ENCODE measurements around the gene ALKBH6.
"Not testable (repeated sequence)": the region's sequence is repeated elsewhere in the genome, so short reads cannot be mapped to it uniquely, and the experiment has no call there.

The ALKBH6 gene

GRCh38 chr19:36049080-36049698, 35.2 kb upstream of the ALKBH6 start:
- Histone ChIP-seq H3K27me3 (replicated peaks; ENCODE audit: control insufficient read depth, insufficient read depth, low read length) (no peaks in the 10 kb centered on the region), H3K9me3 (ENCODE audit: control insufficient read depth, low read length) (no peaks in the 10 kb centered on the region), H3K4me3 (ENCODE audit: low read length) (no peak overlapping the region), H3K4me1 (ENCODE audit: control insufficient read depth, insufficient read depth, low read length) (peaks cover 35% of the 10 kb centered on the region), H3K36me3 (ENCODE audit: control insufficient read depth, insufficient read depth, low read length, severe bottlenecking) (no peaks in the 10 kb centered on the region), H3K9ac (ENCODE audit: low read length) (no peak overlapping the region)
- DNase-seq (ENCODE audit: low read depth): no peak

DNA sequence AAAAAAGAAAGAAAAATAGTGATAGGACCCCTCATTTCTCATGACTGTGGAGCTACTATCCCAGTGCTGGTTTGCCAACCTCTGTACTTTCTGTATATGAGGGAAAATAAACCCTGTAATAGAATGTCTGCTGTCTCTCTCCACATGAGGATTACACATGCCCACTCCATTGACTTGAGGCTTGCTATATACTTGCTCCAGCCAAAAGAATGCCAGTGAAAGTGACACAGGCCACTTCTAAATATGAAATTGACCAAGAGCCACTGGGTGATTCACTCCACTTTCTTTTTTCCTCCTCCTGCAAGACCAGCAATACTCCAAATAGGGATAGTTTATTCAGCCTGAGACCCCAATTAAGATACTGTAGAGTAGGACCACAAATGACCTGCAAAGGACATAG, 33.8 kb upstream of the ALKBH6 start:
- Histone ChIP-seq H3K4me3 (ENCODE audit: low read length) (no peak overlapping the region), H3K36me3 (ENCODE audit: control insufficient read depth, insufficient read depth, low read length, severe bottlenecking) (no peaks in the 10 kb centered on the region), H3K4me1 (ENCODE audit: control insufficient read depth, insufficient read depth, low read length) (peaks cover 37% of the 10 kb centered on the region), H3K9ac (ENCODE audit: low read length) (peak overlapping the region; percentile 3), H3K27me3 (replicated peaks; ENCODE audit: control insufficient read depth, insufficient read depth, low read length) (no peaks in the 10 kb centered on the region), H3K9me3 (ENCODE audit: control insufficient read depth, low read length) (no peaks in the 10 kb centered on the region)
- DNase-seq (ENCODE audit: low read depth): no peak

DNA sequence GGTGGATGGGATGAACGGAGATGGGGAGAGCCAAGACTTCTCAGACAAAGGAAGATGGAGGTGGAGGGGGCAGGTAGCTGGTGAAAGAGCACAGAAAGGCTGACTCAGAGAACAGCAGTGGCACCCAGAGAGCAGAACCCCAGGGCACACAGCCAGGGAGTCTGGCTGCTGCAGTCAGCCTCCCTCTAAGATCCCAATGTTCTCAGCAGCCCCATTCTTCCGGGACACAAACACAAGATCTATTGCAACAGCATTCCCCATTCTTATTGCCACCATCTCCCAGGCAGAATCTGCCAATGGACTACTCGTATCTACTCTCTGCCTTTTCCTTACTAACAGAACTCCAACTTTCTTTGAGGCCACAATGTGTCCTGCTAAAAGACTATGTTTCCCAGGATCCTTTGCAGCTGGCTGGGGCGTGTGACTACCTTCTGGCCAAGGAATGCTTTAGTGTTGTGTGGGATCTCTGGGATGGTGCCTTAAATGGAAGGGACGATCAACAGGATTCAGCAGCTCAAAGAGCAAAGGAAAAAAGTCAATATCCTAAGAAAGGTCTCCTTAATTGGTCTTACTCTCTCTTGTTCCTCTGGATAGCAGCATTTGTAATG, 32.5 kb upstream of the ALKBH6 start:
- H3K4me1 ChIP-seq (ENCODE audit: control insufficient read depth, insufficient read depth, low read length): peaks cover 45% of the 10 kb centered on the region
- DNase-seq (ENCODE audit: low read depth): peak; percentile 27
- peak overlapping the region; percentile 14 for H3K4me3 ChIP-seq (ENCODE audit: low read length)
- no peaks in the 10 kb centered on the region for H3K9me3 ChIP-seq (ENCODE audit: control insufficient read depth, low read length)
- H3K27me3 ChIP-seq (replicated peaks; ENCODE audit: control insufficient read depth, insufficient read depth, low read length): no peaks in the 10 kb centered on the region
- H3K36me3 ChIP-seq (ENCODE audit: control insufficient read depth, insufficient read depth, low read length, severe bottlenecking): no peaks in the 10 kb centered on the region
- peak overlapping the region; percentile 42 for H3K9ac ChIP-seq (ENCODE audit: low read length)

DNA sequence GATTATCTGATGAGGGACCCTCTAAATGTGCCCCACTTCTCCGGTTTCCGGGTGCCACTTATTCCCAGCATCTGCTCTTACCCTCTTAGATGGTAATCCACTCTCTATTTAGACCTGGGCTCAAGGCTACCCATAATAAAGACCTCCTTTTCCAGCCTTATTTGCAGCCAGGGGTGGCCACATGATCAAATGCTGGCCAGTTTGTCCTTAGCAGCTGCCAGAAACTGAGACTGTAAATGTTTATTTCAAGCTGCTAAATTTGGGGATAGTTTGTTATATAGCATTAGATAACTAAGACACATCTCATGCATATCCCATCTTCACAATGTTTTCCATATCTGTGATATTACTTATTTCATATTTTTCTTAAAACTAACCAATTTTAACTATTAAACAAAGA, 29.9 kb upstream of the ALKBH6 start:
- H3K4me1 ChIP-seq (ENCODE audit: control insufficient read depth, insufficient read depth, low read length): peaks cover 49% of the 10 kb centered on the region
- peak overlapping the region; percentile 22 for H3K9ac ChIP-seq (ENCODE audit: low read length)
- H3K9me3 ChIP-seq (ENCODE audit: control insufficient read depth, low read length): no peaks in the 10 kb centered on the region
- no peak overlapping the region for H3K4me3 ChIP-seq (ENCODE audit: low read length)
- no peaks in the 10 kb centered on the region for H3K27me3 ChIP-seq (replicated peaks; ENCODE audit: control insufficient read depth, insufficient read depth, low read length)
- DNase-seq (ENCODE audit: low read depth): no peak
- H3K36me3 ChIP-seq (ENCODE audit: control insufficient read depth, insufficient read depth, low read length, severe bottlenecking): peaks cover 3% of the 10 kb centered on the region

DNA sequence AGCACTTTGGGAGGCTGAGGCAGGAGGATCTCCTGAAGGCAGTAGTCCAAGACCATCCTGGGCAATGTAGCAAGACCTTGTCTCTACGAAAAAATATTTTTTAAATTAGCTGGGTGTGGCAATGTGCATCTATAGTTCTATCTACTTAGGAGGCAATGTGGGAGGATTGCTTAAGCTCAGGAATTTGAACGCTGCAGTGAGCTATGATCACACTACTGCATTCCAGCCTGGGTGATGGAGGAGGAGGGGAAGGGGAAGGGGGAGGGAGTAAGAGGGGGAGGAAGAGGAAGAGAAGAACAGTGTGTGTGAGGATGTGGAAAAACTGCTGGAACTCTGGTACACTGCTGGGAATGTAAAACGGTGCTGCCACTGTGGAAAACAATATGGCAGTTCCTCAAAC, 27.8 kb upstream of the ALKBH6 start:
- peak; percentile 94 for DNase-seq (ENCODE audit: low read depth)

GRCh38 chr19:36041092-36041491, 27.1 kb upstream of the ALKBH6 start:
- H3K9ac ChIP-seq (ENCODE audit: low read length): peak overlapping the region; percentile 58
- H3K36me3 ChIP-seq (ENCODE audit: control insufficient read depth, insufficient read depth, low read length, severe bottlenecking); H3K9me3 ChIP-seq (ENCODE audit: control insufficient read depth, low read length); H3K27me3 ChIP-seq (replicated peaks; ENCODE audit: control insufficient read depth, insufficient read depth, low read length); DNase-seq (ENCODE audit: low read depth): not testable (repeated sequence)
- H3K4me3 ChIP-seq (ENCODE audit: low read length): peak overlapping the region; percentile 15
- H3K4me1 ChIP-seq (ENCODE audit: control insufficient read depth, insufficient read depth, low read length): peaks cover 28% of the 10 kb centered on the region

More for the DNA sequence above, 27.8 kb upstream of the ALKBH6 start:
- H3K9me3 ChIP-seq (ENCODE audit: control insufficient read depth, low read length): no peaks in the 10 kb centered on the region
- H3K27me3 ChIP-seq (replicated peaks; ENCODE audit: control insufficient read depth, insufficient read depth, low read length): no peaks in the 10 kb centered on the region
- H3K4me3 ChIP-seq (ENCODE audit: low read length): peak overlapping the region; percentile 15
- peaks cover 9% of the 10 kb centered on the region for H3K36me3 ChIP-seq (ENCODE audit: control insufficient read depth, insufficient read depth, low read length, severe bottlenecking)
- H3K9ac ChIP-seq (ENCODE audit: low read length): peak overlapping the region; percentile 58
- H3K4me1 ChIP-seq (ENCODE audit: control insufficient read depth, insufficient read depth, low read length): peaks cover 35% of the 10 kb centered on the region

DNA sequence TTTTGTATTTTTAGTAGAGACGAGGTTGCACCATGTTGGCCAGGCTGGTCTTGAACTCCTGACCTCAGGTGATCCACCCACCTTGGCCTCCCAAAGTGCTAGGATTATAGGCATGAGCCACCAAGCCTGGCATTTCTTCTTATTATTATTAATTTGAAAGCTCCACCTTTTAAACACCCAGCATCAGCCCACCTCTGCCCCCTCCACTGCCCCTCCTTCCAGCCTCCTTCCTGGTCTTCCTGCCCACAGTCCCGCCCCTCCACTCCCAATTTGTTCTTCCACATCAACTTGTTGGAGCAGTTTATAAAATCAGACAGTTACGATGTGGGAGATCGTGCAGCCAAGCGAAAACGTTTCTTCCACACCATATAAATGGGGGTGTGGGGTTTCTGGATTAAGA, 26.5 kb upstream of the ALKBH6 start:
- no peak overlapping the region for H3K4me3 ChIP-seq (ENCODE audit: low read length)
- H3K36me3 ChIP-seq (ENCODE audit: control insufficient read depth, insufficient read depth, low read length, severe bottlenecking): peaks cover 10% of the 10 kb centered on the region
- no peak for DNase-seq (ENCODE audit: low read depth)
- H3K27me3 ChIP-seq (replicated peaks; ENCODE audit: control insufficient read depth, insufficient read depth, low read length): no peaks in the 10 kb centered on the region
- H3K9me3 ChIP-seq (ENCODE audit: control insufficient read depth, low read length): no peaks in the 10 kb centered on the region
- no peak overlapping the region for H3K9ac ChIP-seq (ENCODE audit: low read length)
- peaks cover 22% of the 10 kb centered on the region for H3K4me1 ChIP-seq (ENCODE audit: control insufficient read depth, insufficient read depth, low read length)

DNA sequence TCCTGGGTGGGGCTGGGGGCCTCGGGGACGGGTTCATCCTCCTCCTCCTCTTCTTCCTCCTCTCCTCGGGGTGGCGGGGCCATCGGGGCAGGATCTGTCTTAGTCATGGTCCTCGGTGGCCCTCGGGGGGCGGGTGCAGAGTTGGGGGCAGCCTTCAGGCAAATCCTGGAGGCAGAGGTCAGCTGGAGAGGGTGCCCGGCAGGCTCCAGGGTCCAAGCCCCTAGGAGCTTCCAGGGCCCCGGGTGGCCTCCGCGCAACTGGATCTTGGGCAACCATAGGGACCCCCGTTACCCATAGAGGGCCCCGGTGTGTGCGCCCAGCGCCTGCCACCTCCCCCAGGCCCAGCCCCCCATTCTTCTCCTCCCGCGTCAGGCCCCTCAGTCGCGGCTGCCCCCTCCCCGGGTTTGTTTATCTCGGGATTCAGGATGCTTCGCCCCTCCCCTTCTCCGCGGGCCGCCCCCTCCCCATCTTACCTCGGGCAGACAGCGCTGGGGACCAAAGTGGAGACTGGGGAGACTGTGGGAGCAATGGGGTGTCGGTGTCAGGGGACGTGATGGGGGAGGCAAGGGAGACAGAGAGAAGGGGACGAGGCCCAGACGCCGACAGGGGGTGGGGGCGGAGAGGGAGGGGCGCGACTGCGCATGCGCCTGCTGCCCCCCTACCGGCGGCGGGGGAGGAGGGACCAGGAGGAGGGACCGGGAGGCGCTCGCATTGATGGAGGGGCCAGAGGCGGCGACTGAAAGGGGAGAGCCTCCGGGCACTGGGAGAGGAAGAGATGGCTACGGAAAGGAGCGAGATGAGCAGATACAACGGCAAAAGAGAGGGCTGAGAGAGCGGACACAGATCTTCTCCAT, 18.5 kb upstream of the ALKBH6 start, which contains the start of gene CLIP3:
Gene CLIP3 (minus strand): TSS at position 623 of the 854 bp plus-strand sequence. CDS start 516 bp downstream, at position 107.
- Histone ChIP-seq H3K9me3 (ENCODE audit: control insufficient read depth, low read length) (no peaks in the 10 kb centered on the region), H3K36me3 (ENCODE audit: control insufficient read depth, insufficient read depth, low read length, severe bottlenecking) (peaks cover 12% of the 10 kb centered on the region), H3K27me3 (replicated peaks; ENCODE audit: control insufficient read depth, insufficient read depth, low read length) (no peaks in the 10 kb centered on the region), H3K4me3 (ENCODE audit: low read length) (peak within 1 kb of the TSS; percentile 77), H3K9ac (ENCODE audit: low read length) (peak within 1 kb of the TSS; percentile 88), H3K4me1 (ENCODE audit: control insufficient read depth, insufficient read depth, low read length) (peaks cover 27% of the 10 kb centered on the region)
- DNase-seq (ENCODE audit: low read depth): peak; percentile 90

DNA sequence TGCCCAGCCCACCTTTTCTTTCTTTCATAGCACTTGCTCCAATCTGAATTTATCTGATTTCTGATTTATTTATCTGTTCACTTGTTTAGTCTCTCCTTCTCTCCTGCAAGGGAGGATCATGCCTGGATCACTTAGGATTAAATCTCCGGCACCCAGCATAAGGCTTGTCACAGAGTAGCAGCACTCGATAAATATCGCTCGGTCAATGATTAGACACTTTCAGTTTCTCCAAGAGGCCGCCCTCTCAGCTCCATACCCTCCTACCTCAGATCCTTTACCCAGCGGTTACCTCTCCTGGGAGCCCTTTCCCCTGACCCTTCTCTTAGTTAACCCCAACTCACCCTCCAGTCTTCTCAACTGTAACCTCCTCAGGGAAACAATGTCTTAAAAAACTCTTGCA, 17.3 kb upstream of the ALKBH6 start:
- Histone ChIP-seq H3K4me3 (ENCODE audit: low read length) (peak overlapping the region; percentile 77), H3K36me3 (ENCODE audit: control insufficient read depth, insufficient read depth, low read length, severe bottlenecking) (peaks cover 24% of the 10 kb centered on the region), H3K4me1 (ENCODE audit: control insufficient read depth, insufficient read depth, low read length) (peaks cover 27% of the 10 kb centered on the region), H3K9ac (ENCODE audit: low read length) (peak overlapping the region; percentile 88), H3K27me3 (replicated peaks; ENCODE audit: control insufficient read depth, insufficient read depth, low read length) (no peaks in the 10 kb centered on the region), H3K9me3 (ENCODE audit: control insufficient read depth, low read length) (no peaks in the 10 kb centered on the region)
- no peak for DNase-seq (ENCODE audit: low read depth)

GRCh38 chr19:36030264-36031148, 16.5 kb upstream of the ALKBH6 start:
- peaks cover 30% of the 10 kb centered on the region for H3K36me3 ChIP-seq (ENCODE audit: control insufficient read depth, insufficient read depth, low read length, severe bottlenecking)
- H3K9ac ChIP-seq (ENCODE audit: low read length): peak overlapping the region; percentile 50
- DNase-seq (ENCODE audit: low read depth): peak; percentile 25
- H3K9me3 ChIP-seq (ENCODE audit: control insufficient read depth, low read length): no peaks in the 10 kb centered on the region
- no peak overlapping the region for H3K4me3 ChIP-seq (ENCODE audit: low read length)
- no peaks in the 10 kb centered on the region for H3K27me3 ChIP-seq (replicated peaks; ENCODE audit: control insufficient read depth, insufficient read depth, low read length)
- peaks cover 27% of the 10 kb centered on the region for H3K4me1 ChIP-seq (ENCODE audit: control insufficient read depth, insufficient read depth, low read length)
